ENCODE measurements around the gene RBM33. TPM values are rescaled to one million over a fixed set of nuclear protein-coding genes. Genes with fewer than 3 reads are reported as not detected.
A peak's percentile ranks its signal among the peaks of the same experiment; 100 is the strongest.

RBM33 gene
- total and polyA plus RNA-seq, 2 of the 13 experiments (the other 11 are each of a cell fraction or from before 2014, with no cell fraction given), result 12.4 to 28.9 TPM

DNA sequence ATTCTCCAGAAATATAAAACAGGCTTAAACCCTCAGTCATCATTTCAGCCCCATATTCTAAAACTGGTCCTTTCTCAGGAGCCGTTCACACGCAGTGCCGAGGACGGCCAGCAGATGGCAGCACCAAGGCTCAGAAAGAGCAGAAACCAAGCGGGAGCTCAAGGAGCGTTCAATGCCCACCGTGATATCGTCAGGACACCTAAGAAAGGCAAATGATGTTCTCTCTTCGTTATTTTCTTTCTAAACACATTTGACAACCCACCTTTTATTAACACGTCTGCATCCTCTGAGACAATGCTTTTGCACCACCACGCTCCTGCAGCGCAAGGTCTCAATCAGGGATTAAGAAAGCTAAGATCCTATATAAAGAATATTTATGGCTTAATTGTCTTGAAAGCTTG lies 45.7 kb upstream of the RBM33 start (continued):
- no peak for TF ChIP-seq RAD51 (IDR thresholded peaks at IDR 0.05; ENCODE audit: borderline replicate concordance)
- no peak for TF ChIP-seq ZNF225 (CRISPR knock-in tag; IDR thresholded peaks at IDR 0.05)
- TF ChIP-seq ELF3 (CRISPR knock-in tag; IDR thresholded peaks at IDR 0.05), result peak; percentile 34; the same call in 1 of the 2 replicates
- no peak for TF ChIP-seq CENPX (CRISPR knock-in tag; IDR thresholded peaks at IDR 0.05)
- no peak for TF ChIP-seq FLYWCH1 (CRISPR knock-in tag; IDR thresholded peaks at IDR 0.05)
- TF ChIP-seq ZNF34 (CRISPR knock-in tag; IDR thresholded peaks at IDR 0.05; ENCODE audit: borderline replicate concordance), result no peak
- TF ChIP-seq, protein P1, sequence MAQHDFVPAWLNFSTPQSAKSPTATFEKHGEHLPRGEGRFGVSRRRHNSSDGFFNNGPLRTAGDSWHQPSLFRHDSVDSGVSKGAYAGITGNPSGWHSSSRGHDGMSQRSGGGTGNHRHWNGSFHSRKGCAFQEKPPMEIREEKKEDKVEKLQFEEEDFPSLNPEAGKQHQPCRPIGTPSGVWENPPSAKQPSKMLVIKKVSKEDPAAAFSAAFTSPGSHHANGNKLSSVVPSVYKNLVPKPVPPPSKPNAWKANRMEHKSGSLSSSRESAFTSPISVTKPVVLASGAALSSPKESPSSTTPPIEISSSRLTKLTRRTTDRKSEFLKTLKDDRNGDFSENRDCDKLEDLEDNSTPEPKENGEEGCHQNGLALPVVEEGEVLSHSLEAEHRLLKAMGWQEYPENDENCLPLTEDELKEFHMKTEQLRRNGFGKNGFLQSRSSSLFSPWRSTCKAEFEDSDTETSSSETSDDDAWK (CRISPR knock-in tag; IDR thresholded peaks at IDR 0.05), result no peak
- TF ChIP-seq, protein P2, sequence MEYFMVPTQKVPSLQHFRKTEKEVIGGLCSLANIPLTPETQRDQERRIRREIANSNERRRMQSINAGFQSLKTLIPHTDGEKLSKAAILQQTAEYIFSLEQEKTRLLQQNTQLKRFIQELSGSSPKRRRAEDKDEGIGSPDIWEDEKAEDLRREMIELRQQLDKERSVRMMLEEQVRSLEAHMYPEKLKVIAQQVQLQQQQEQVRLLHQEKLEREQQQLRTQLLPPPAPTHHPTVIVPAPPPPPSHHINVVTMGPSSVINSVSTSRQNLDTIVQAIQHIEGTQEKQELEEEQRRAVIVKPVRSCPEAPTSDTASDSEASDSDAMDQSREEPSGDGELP (IDR thresholded peaks at IDR 0.05; ENCODE audit: borderline replicate concordance, low read depth), result no peak

DNA sequence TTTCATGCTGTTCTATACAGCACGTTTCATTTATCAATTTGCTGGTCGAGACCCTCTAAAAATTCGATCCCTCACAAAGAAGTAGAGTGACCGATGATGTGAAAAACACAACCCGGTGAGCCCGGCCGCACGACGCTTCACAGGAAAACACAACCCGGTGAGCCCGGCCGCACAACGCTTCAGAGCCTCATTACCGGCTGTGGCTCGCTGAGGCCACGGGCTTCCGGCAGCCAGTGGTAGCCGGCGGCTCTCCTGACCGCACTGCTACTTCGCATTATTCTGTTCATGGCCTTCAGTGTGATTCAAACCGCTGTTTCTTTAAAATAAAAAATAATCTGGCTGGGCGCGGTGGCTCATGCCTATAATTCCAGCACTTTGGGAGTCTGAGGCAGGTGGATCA lies 42.3 kb upstream of the RBM33 start:
- BruUV-seq (replicated peaks), result no TSS peak
- H3K9ac ChIP-seq (ENCODE audit: insufficient read depth, low read depth, low read length), result no peak overlapping the region
- intact Hi-C loops (cut with micrococcal nuclease; ENCODE audit: unreplicated experiment) (no loop called here), in situ Hi-C loops (cut with HindIII; ENCODE audit: extremely low pct_ligation_motif_present, low pct_unique_long_range_greater_than_20kb) (no loop called here)
- H3K79me2 ChIP-seq (ENCODE audit: insufficient read depth, low read length), result no peaks in the 10 kb centered on the region
- no peak overlapping the region for H3K27ac ChIP-seq (ENCODE audit: extremely low read length, insufficient read depth, low read length)
- H3K4me2 ChIP-seq (ENCODE audit: low read depth, low read length), result no peak overlapping the region
- H4K20me1 ChIP-seq (ENCODE audit: insufficient read depth, low read length), result no peaks in the 10 kb centered on the region
- H3K4me3 ChIP-seq (replicated peaks in 1 of 3; ENCODE audit: insufficient read depth in 1 of 3, low read depth in 2 of 3, low read length in 3 of 3), result no peak overlapping the region
- peaks cover 22% of the 10 kb centered on the region for H3K4me1 ChIP-seq (ENCODE audit: insufficient read depth, low read length)
- no peaks in the 10 kb centered on the region for H3K36me3 ChIP-seq (replicated peaks in 1 of 2; ENCODE audit: control insufficient read depth in 1 of 2, insufficient read depth in 2 of 2, low read length in 2 of 2)
- FAIRE-seq (no peak), DNase-seq (ENCODE audit: low spot score) (no peak), ATAC-seq (no peak)
- ChIA-PET CTCF (ENCODE audit: low intra/inter-chr PET ratio, low total read pairs) (no interaction called here), POLR2A (interaction anchor here (3.5 kb wide), 1 partner anchor 17 kb away, joined by 15 read pairs; no protein-coding TSS in a partner anchor)
- 93% methylated on average over 20 of the region's 24 CpGs for WGBS (ENCODE audit: low lambda C conversion rate)
- no peak overlapping the region for H2AFZ ChIP-seq (ENCODE audit: low read length)
- no peaks in the 10 kb centered on the region for H3K9me3 ChIP-seq (ENCODE audit: low read length)
- no peaks in the 10 kb centered on the region for H3K27me3 ChIP-seq (ENCODE audit: control insufficient read depth in 1 of 2, insufficient read depth in 2 of 2, low read length in 2 of 2)
- TF ChIP-seq NFYC (CRISPR knock-in tag; IDR thresholded peaks at IDR 0.05) (no peak), CBX2 (IDR thresholded peaks at IDR 0.05; ENCODE audit: low read depth, low read length) (no peak), CBX2 (CRISPR knock-in tag; IDR thresholded peaks at IDR 0.05; ENCODE audit: low read depth) (no peak), ZBTB42 (CRISPR knock-in tag; IDR thresholded peaks at IDR 0.05) (no peak), MLLT10 (CRISPR knock-in tag; IDR thresholded peaks at IDR 0.05) (no peak)
- TF ChIP-seq, protein P3, sequence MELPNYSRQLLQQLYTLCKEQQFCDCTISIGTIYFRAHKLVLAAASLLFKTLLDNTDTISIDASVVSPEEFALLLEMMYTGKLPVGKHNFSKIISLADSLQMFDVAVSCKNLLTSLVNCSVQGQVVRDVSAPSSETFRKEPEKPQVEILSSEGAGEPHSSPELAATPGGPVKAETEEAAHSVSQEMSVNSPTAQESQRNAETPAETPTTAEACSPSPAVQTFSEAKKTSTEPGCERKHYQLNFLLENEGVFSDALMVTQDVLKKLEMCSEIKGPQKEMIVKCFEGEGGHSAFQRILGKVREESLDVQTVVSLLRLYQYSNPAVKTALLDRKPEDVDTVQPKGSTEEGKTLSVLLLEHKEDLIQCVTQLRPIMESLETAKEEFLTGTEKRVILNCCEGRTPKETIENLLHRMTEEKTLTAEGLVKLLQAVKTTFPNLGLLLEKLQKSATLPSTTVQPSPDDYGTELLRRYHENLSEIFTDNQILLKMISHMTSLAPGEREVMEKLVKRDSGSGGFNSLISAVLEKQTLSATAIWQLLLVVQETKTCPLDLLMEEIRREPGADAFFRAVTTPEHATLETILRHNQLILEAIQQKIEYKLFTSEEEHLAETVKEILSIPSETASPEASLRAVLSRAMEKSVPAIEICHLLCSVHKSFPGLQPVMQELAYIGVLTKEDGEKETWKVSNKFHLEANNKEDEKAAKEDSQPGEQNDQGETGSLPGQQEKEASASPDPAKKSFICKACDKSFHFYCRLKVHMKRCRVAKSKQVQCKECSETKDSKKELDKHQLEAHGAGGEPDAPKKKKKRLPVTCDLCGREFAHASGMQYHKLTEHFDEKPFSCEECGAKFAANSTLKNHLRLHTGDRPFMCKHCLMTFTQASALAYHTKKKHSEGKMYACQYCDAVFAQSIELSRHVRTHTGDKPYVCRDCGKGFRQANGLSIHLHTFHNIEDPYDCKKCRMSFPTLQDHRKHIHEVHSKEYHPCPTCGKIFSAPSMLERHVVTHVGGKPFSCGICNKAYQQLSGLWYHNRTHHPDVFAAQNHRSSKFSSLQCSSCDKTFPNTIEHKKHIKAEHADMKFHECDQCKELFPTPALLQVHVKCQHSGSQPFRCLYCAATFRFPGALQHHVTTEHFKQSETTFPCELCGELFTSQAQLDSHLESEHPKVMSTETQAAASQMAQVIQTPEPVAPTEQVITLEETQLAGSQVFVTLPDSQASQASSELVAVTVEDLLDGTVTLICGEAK (IDR thresholded peaks at IDR 0.05), result no peak
- TF ChIP-seq, protein P3 (CRISPR knock-in tag; IDR thresholded peaks at IDR 0.05), result no peak
